Epithelial cell of proximal tubule (primary cell): ENCODE results near the gene MIA2. TPM values are rescaled to one million over a fixed set of nuclear protein-coding genes. Genes with fewer than 3 reads are reported as not detected.

Experiments
- DNase-seq: peaks from one replicate; pipeline ENCODE4 v3.0.0-alpha.2; 2011; ENCODE audit warnings: low read depth
- H3K4me3 ChIP-seq: 2 replicates; pipeline ENCODE4 v1.5.1; 2011; ENCODE audit warnings: low read depth, mild to moderate bottlenecking, low read length
- total RNA-seq: library from RNA; depleted of rRNA; stranded (reverse); fragments of >200 nt; gene quantifications from 2 replicates; pipeline ENCODE4 v1.2.3, GENCODE V29; 2015
- TF ChIP-seq, protein P1 (sequence below): conservative IDR thresholded peaks from 2 replicates; pipeline ENCODE4 v1.5.1; 2012; ENCODE audit warnings: low read depth, mild to moderate bottlenecking, low read length

Gene MIA2
- total RNA-seq, 1 donor from 2014 or later: 10.4 TPM

DNA sequence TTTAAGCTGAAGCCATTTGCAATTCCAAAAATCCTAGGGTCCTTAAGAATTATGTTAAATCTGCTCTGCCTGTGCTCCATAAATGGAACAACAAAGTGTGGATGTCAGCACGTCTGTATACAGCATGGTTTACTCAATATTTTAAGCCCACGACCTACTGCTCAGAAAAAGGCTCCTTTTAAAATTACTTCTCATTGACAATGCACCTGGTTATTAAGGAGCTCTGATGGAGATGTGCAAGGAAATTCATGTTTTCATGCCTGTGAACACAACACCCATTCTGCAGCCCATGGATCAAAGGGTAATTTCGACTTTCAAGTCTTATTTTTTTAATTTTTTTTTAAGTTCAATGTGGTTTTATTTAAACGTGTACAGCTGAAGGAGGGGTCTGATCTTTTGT, 150.5 kb downstream of the MIA2 start:
- TF ChIP-seq, protein P1, sequence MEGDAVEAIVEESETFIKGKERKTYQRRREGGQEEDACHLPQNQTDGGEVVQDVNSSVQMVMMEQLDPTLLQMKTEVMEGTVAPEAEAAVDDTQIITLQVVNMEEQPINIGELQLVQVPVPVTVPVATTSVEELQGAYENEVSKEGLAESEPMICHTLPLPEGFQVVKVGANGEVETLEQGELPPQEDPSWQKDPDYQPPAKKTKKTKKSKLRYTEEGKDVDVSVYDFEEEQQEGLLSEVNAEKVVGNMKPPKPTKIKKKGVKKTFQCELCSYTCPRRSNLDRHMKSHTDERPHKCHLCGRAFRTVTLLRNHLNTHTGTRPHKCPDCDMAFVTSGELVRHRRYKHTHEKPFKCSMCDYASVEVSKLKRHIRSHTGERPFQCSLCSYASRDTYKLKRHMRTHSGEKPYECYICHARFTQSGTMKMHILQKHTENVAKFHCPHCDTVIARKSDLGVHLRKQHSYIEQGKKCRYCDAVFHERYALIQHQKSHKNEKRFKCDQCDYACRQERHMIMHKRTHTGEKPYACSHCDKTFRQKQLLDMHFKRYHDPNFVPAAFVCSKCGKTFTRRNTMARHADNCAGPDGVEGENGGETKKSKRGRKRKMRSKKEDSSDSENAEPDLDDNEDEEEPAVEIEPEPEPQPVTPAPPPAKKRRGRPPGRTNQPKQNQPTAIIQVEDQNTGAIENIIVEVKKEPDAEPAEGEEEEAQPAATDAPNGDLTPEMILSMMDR: no peak
- H3K4me3 ChIP-seq: no peak overlapping the region
- DNase-seq: no peak

DNA sequence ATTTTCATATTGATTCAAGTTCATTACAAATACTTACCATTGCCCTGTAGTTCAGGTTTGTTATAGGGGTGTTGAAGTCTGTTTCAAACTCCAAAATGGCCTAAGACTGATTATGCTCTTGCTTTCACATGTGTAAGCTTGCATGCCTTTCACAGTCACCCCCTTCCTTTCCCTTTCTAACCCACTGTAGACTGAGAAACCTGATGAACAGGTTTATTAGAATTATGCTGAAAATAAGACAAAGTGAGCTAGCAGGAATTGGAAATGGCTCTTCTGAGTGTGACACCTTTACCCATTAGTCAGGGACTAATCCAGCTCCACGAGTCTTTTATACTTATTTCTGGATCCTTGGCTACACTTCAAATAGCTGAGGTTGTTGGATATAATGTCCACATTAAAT, 159.6 kb downstream of the MIA2 start:
- H3K4me3 ChIP-seq: no peak overlapping the region
- TF ChIP-seq, protein P1: no peak
- no peak for DNase-seq

DNA sequence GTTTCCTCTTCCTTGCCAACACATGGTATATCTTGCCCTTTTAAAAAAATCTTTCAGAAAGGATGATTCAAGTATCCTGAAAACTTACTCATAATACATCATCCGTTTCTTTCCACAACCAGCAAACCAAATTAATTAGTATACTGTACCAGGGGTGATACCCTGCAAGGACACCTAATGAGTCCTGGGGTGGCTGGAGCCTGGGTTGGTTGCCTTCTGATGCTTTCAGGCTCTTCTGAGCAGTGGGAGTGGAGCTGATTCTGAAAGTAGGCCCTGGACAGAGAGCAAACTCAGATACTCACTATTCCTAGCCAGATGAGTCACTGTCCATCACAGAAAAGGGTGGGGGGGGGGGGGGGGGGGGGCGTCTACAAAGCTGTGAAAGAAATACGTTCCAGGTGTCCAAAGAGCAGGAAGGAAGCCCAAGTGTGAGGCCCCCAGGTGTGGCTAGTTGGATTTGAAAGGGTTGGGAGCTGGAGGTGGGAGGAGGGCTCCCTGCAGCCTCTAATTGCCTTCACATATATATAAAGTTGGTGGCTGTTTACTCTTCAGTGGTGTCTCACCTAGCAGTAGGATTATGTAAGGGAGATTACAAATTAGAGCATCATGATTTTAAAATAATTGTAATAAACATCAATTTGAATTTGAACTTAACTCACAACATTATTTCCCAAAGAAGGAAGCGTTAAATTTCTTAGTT, 162.0 kb downstream of the MIA2 start:
- H3K4me3 ChIP-seq: no peak overlapping the region
- DNase-seq: no peak
- TF ChIP-seq, protein P1: no peak

DNA sequence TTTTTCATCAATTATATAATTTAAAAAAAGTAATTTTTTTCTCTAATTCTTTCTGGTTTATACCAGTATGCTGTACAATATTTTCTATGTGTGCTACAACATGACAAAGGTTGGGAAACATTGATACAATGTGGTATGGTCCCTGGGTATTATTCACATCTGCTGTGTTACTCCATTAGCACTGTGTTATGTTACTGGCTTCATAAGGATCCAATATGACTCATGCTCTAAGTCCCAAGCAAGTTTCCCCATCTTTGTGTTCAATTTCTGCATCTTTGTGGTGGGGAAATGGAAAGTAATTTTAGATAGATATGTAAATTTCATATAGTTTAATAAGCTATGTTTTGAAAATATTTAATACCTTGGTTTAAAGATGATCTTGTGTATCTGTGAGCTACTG, 162.7 kb downstream of the MIA2 start:
- no peak for DNase-seq
- TF ChIP-seq, protein P1: no peak
- no peak overlapping the region for H3K4me3 ChIP-seq

DNA sequence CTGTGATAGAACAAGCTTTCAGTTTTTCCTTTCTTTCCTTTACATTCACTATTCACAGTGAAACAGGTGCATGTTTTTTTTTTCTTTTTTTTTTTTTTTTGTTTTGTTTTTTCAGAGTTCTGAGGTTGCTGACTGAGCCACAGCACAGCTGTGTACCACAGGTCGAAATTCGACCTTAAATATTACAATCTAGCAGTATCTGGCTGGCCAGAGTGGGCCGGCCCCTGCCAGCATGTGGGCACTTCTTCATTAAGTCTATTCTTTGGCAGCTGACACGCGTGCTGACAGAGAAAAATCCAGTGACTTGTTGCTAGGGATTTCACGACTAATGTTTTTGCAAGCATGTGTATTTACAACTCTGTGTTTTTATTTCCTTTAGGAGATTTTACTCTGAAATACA, 164.7 kb downstream of the MIA2 start:
- TF ChIP-seq, protein P1: no peak
- no peak overlapping the region for H3K4me3 ChIP-seq
- DNase-seq: no peak

DNA sequence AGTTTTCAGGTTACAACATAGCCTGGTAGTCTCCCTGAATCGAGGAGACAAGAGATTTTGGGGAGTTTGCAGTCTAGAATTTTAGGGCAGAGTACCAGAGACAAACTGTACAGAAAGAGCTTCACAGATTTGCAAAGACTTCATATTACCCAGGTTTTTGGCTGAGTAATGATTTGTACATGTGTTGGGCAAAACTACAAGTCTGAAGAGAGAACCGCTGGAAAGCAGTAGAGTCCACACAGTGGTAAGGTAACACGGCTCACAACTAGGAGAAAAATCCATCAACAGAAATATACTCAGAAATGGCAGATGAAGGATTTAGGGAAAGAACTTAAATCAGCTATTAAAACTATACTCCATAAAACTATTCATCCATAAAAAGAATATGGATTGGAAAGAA, 172.8 kb downstream of the MIA2 start:
- no peak for DNase-seq
- TF ChIP-seq, protein P1: no peak
- no peak overlapping the region for H3K4me3 ChIP-seq

DNA sequence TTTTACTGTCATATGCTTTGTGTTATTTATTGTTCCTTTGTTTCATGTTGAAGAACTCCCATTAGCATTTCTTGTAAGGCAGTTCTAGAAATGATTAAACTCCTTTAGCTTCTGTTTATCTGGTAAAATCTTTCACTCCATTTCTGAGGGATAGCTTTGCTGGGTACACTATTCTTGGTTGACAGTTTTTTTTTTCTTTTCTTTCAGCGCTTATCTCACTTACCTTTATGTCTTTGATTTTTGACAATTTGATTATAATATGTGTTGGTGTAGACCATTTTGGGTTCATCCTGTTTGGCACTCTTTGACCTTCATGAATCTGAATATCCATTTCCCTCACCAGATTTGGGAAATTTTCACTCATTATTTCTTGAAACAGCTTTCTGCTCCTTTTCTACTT, 182.4 kb downstream of the MIA2 start:
- no peak overlapping the region for H3K4me3 ChIP-seq
- TF ChIP-seq, protein P1: no peak
- no peak for DNase-seq
